PC-9 (cell line): ENCODE data around the gene PODXL. TPM values are rescaled to one million over a fixed set of nuclear protein-coding genes. Genes with fewer than 3 reads are reported as not detected.

Source experiments
- BruUV-seq: library from RNA; stranded (reverse); fragments of 400-500 nt; replicated peaks from 2 replicates; lab custom pipeline; 2021; lab: Mats Ljungman, UMichigan
- CTCF ChIA-PET: fragments of 300-600 bp; sonication (Branson Sonifier 250); formaldehyde crosslinking; loops from one replicate; lab custom pipeline; 2022; ENCODE audit warnings: antibody characterized with exemption; lab: Charles Lee
- POLR2A ChIA-PET: fragments of 300-600 bp; sonication (Branson Sonifier 250); formaldehyde crosslinking; loops from one replicate; lab custom pipeline; 2022; ENCODE audit warnings: antibody characterized with exemption; ENCODE audit not compliant: unreplicated experiment; lab: Charles Lee
- DNase-seq, 2 experiments: peaks; one replicate each; pipeline versions ENCODE4 v3.0.0 to v3.0.0-alpha.2; 2015 to 2022; ENCODE audit warnings: mixed read lengths in 1 of 2
- H2AFZ ChIP-seq: fragments of 200-600 bp; sonication (generic); 2 replicates; pipeline ENCODE4 v1.8.1; 2017; ENCODE audit warnings: antibody characterized with exemption
- H3F3A ChIP-seq: fragments of 200-600 bp; sonication (generic); 2 replicates; pipeline ENCODE4 v1.8.1; 2017; ENCODE audit warnings: antibody characterized with exemption, mild to moderate bottlenecking, low read depth; ENCODE audit not compliant: insufficient read depth
- H3K27ac ChIP-seq: fragments of 200-600 bp; sonication (generic); 2 replicates; pipeline ENCODE4 v1.6.1; 2016; ENCODE audit warnings: mixed run types
- H3K27me3 ChIP-seq: fragments of 200-600 bp; sonication (generic); 2 replicates; pipeline ENCODE4 v1.6.1; 2016; ENCODE audit warnings: low read depth, mixed run types; ENCODE audit not compliant: insufficient read depth
- H3K36me3 ChIP-seq: fragments of 200-600 bp; sonication (generic); 2 replicates; pipeline ENCODE4 v1.6.1; 2016; ENCODE audit warnings: low read depth, mixed run types
- H3K4me1 ChIP-seq: fragments of 200-600 bp; sonication (generic); replicated peaks from 2 replicates; pipeline ENCODE4 v1.6.1; 2016; ENCODE audit warnings: mixed run types; ENCODE audit not compliant: insufficient read depth
- H3K4me2 ChIP-seq: fragments of 200-600 bp; sonication (generic); 2 replicates; pipeline ENCODE4 v1.6.1; 2017; ENCODE audit warnings: mixed run types
- H3K4me3 ChIP-seq: fragments of 200-600 bp; sonication (generic); 2 replicates; pipeline ENCODE4 v1.6.1; 2016; ENCODE audit warnings: mixed run types
- H3K79me2 ChIP-seq: fragments of 200-600 bp; sonication (generic); 2 replicates; pipeline ENCODE4 v1.6.1; 2017; ENCODE audit warnings: low read depth, mixed run types
- H3K9me2 ChIP-seq: fragments of 200-600 bp; sonication (generic); 2 replicates; pipeline ENCODE4 v1.8.1; 2017; ENCODE audit warnings: mild to moderate bottlenecking; ENCODE audit not compliant: insufficient read depth
- H3K9me3 ChIP-seq: fragments of 200-600 bp; sonication (generic); 2 replicates; pipeline ENCODE4 v1.8.1; 2016; ENCODE audit warnings: low read depth; ENCODE audit not compliant: insufficient read depth
- H4K20me1 ChIP-seq: fragments of 200-600 bp; sonication (generic); 2 replicates; pipeline ENCODE4 v1.8.1; 2017; ENCODE audit not compliant: insufficient read depth
- EZH2 ChIP-seq: fragments of 200-600 bp; sonication (generic); IDR thresholded peaks from 2 replicates; pipeline ENCODE4 v1.8.0; 2017; ENCODE audit warnings: antibody characterized with exemption, low read depth
- intact Hi-C: fragments of 100-400 bp; cut with micrococcal nuclease; formaldehyde crosslinking; loops from one replicate; pipeline ENCODE4 v1.10.0; 2022; ENCODE audit not compliant: unreplicated experiment
- total RNA-seq: library from RNA; stranded (reverse); gene quantifications from 2 replicates; pipeline ENCODE4 v1.2.3, GENCODE V29; 2021
- TF ChIP-seq, protein P1 (sequence below): fragments of 200-600 bp; sonication (generic); conservative IDR thresholded peaks from 2 replicates; pipeline ENCODE4 v1.6.1; 2017; ENCODE audit warnings: mixed run types, antibody characterized with exemption, mild to moderate bottlenecking, moderate library complexity

PODXL gene
- total RNA-seq, 1 experiment from 2014 or later, result 75.3 TPM

DNA sequence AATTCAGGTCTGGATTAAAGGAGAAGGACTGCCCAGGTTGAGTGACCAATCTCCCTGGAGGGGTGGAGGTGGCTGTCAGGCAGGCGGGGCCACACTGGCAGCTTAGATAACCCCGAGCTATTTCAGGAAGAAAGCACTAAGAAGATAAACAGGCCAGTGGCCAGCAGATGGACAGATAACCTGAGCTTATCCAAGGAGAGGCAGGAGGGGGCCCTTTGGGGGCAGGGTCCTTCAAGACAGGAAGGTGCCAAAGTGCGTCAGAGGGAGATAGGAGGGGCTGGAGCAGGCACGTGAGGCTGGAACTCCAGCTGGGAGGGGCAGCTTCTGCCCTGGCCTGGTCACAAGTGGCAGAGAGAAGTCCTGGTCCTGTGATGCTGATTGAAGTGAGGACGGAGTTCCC lies 29.8 kb upstream of the PODXL start:
- intact Hi-C loops, result no loop called here
- Histone ChIP-seq H3K79me2 (no peaks in the 10 kb centered on the region), H4K20me1 (no peaks in the 10 kb centered on the region), H3K27ac (no peak overlapping the region), H3K4me2 (peak overlapping the region; percentile 31), H3K36me3 (no peaks in the 10 kb centered on the region), H3F3A (no peaks in the 10 kb centered on the region), H3K9me3 (no peaks in the 10 kb centered on the region), H3K4me3 (no peak overlapping the region), H3K9me2 (no peaks in the 10 kb centered on the region), H3K4me1 (peaks cover 16% of the 10 kb centered on the region), H2AFZ (no peak overlapping the region), H3K27me3 (no peaks in the 10 kb centered on the region)
- BruUV-seq, result no TSS peak
- TF ChIP-seq, protein P1, sequence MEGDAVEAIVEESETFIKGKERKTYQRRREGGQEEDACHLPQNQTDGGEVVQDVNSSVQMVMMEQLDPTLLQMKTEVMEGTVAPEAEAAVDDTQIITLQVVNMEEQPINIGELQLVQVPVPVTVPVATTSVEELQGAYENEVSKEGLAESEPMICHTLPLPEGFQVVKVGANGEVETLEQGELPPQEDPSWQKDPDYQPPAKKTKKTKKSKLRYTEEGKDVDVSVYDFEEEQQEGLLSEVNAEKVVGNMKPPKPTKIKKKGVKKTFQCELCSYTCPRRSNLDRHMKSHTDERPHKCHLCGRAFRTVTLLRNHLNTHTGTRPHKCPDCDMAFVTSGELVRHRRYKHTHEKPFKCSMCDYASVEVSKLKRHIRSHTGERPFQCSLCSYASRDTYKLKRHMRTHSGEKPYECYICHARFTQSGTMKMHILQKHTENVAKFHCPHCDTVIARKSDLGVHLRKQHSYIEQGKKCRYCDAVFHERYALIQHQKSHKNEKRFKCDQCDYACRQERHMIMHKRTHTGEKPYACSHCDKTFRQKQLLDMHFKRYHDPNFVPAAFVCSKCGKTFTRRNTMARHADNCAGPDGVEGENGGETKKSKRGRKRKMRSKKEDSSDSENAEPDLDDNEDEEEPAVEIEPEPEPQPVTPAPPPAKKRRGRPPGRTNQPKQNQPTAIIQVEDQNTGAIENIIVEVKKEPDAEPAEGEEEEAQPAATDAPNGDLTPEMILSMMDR, result no peak
- no peak for TF ChIP-seq EZH2
- ChIA-PET CTCF (interaction anchor here (0.5 to 0.8 kb wide), 4 partner anchors 11 to 626 kb away, joined by 3 to 4 read pairs (median 3); no protein-coding TSS in a partner anchor), POLR2A (interaction anchor here (0.6 kb wide), 1 partner anchor 68 kb away, joined by 3 read pairs; no protein-coding TSS in a partner anchor)
- DNase-seq, result peak; percentile 64 to 81

DNA sequence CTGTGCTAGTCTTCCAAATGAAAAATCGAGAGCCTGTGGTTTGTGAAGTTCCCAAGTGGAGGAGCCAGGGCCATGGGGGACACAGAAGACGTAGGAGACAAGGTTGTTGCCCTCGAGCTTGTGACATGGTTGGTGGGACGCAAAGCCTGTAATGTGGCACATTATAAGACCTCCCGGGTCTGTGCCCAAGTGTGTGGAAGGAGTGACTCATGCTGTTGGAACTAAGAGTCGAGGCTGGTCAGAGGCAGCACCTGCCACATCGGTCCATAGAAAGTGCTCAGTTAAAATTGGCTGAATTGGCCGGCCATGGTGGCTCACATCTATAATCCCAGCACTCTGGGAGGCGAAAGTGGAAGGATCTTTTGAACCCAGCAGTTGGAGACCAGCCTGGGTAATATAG lies 27.0 kb upstream of the PODXL start:
- H2AFZ ChIP-seq, result no peak overlapping the region
- CTCF ChIA-PET, result no interaction called here
- no peaks in the 10 kb centered on the region for H3K9me3 ChIP-seq
- no peaks in the 10 kb centered on the region for H3K9me2 ChIP-seq
- POLR2A ChIA-PET, result interaction anchor here (0.6 kb wide), 1 partner anchor 51 kb away, joined by 6 read pairs; no protein-coding TSS in a partner anchor
- no peaks in the 10 kb centered on the region for H3F3A ChIP-seq
- H4K20me1 ChIP-seq, result no peaks in the 10 kb centered on the region
- H3K4me2 ChIP-seq, result no peak overlapping the region
- H3K36me3 ChIP-seq, result no peaks in the 10 kb centered on the region
- H3K4me1 ChIP-seq, result peaks cover 16% of the 10 kb centered on the region
- no TSS peak for BruUV-seq
- no peak for DNase-seq
- no peak overlapping the region for H3K4me3 ChIP-seq
- H3K79me2 ChIP-seq, result no peaks in the 10 kb centered on the region
- intact Hi-C loops, result no loop called here
- no peak overlapping the region for H3K27ac ChIP-seq
- no peaks in the 10 kb centered on the region for H3K27me3 ChIP-seq
- TF ChIP-seq, protein P1, result no peak
- no peak for TF ChIP-seq EZH2

DNA sequence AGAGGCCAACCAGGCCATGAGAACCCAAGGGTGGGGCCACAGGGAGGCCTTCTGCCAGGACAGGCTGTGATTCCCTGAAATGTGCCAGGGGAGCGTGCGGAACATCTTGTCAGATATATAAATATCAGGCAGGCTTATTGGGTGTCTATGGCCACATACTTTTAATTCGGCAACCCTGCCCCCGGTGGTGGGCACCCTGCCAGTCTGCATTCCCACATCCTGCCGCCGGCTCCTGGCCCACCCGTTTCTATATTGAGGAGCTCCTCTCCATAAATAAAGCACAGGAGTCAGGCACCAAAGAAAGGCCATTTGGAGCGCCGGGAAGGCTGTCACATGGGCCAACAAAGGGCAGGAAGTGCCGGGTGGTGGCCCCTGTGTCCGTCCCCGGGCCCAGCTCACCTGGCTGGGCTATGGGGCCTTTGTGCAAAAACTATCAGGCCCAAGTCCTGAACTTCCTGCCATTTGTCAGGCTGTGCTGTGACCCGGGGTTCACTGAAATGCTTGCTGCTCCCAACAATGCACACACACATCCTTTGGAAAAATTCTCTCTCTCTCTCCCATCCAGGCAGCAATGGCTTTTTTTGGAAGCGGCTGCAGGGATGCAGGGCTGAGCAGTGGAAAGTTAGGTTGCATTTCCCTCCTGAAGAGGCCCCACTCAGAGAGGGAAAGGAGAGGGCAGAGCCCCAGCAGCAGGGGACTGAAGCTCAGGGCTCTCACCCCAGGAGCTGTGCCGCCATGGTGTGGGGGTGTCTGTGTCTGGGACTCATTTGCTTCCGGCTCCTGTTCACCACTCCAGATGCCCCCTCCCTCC lies 25.0 kb upstream of the PODXL start:
- ChIA-PET CTCF (no interaction called here), POLR2A (no interaction called here)
- H3K27me3 ChIP-seq, result no peaks in the 10 kb centered on the region
- no peak overlapping the region for H3K4me3 ChIP-seq
- H2AFZ ChIP-seq, result no peak overlapping the region
- no peaks in the 10 kb centered on the region for H3F3A ChIP-seq
- no peaks in the 10 kb centered on the region for H3K9me3 ChIP-seq
- no peak overlapping the region for H3K27ac ChIP-seq
- H4K20me1 ChIP-seq, result no peaks in the 10 kb centered on the region
- intact Hi-C loops, result no loop called here
- no peak for DNase-seq
- no peak overlapping the region for H3K4me2 ChIP-seq
- no peaks in the 10 kb centered on the region for H3K9me2 ChIP-seq
- H3K79me2 ChIP-seq, result no peaks in the 10 kb centered on the region
- no TSS peak for BruUV-seq
- peaks cover 9% of the 10 kb centered on the region for H3K4me1 ChIP-seq
- no peak for TF ChIP-seq EZH2
- TF ChIP-seq, protein P1, result no peak
- no peaks in the 10 kb centered on the region for H3K36me3 ChIP-seq
